H1 (cell line): ENCODE measurements around the gene CYTH1. TPM values are rescaled to one million over a fixed set of nuclear protein-coding genes. Genes with fewer than 3 reads are reported as not detected.

Experiments used
- TAF7 ChIP-seq: optimal IDR thresholded peaks from 2 replicates; pipeline ENCODE3; 2011; ENCODE audit warnings: low read depth, mild to moderate bottlenecking, inconsistent platforms, low read length, moderate library complexity, borderline replicate concordance
- polyA plus RNA-seq, 7 experiments: library from polyadenylated mRNA; depleted of rRNA in 3 of 7; stranded (reverse) in 5 of 7; unstranded in 2 of 7; fragments of >200 nt in 5 of 7; fragments of 200-250 nt in 2 of 7; gene quantifications; 1 replicate in 5 of 7; 2 replicates in 1 of 7; 4 replicates in 1 of 7; pipeline versions ENCODE4 v1.2.1 to v1.2.3, GENCODE V29; 2011 to 2013; ENCODE audit warnings: missing spikeins in 2 of 7, mixed read lengths in 2 of 7
- total RNA-seq: library from RNA; stranded (reverse); fragmentation: NEBNext Ultra II Directional; extraction: Animal tissue kit (Norgen Biotek cat#: 25700); gene quantifications from 2 replicates; pipeline ENCODE4 v1.2.1, GENCODE V29; 2021

CYTH1 gene
- total and polyA plus RNA-seq, 2 of the 8 experiments (the other 6 are each of a cell fraction or from before 2014, with no cell fraction given) = 12.8 to 14.8 TPM

DNA sequence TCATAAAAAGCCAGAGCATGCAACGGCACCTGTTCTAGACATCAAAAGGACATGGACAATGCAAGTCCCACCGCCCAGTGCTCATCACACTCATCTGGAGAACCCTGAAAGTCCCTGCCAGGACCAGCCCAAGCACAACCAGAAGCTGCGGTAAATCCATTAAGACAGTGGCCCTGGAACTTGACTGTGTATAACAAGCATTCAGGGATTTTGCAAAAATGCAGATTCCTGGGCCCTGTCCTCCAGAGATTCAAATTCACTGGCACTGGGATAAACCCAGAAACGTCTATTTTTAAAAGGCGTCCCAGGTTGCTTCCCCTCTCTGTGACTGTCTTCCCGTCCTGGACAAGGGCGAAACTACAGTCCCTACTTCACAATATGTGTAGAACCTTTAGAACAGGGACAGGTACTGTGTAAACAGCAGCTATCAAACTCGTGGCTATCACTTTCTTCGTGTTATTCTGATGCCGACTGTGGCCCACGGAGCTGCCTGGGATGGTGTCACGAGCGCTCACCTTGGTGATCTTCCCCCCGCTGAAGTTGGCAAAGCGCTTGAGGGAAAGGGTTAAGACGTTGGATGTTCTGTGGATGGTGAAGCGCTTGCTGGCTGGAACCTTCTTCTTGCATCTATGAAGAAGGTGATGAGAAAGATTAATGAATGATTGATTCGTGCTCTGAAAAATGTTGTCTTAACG lies 36.2 kb upstream of the CYTH1 start (continued):
- no peak for TF ChIP-seq TAF7
